WERI-Rb-1 (cell line): ENCODE results near the gene HECTD2.
"Not testable (repeated sequence)": the region's sequence is repeated elsewhere in the genome, so short reads cannot be mapped to it uniquely, and the experiment has no call there.

ENCODE experiments used
- DNase-seq: peaks from one replicate; pipeline ENCODE4 v3.0.0-alpha.2; 2020
- H3K27ac ChIP-seq: fragments of 250-450 bp; sonication (Bioruptor Pico); 2 replicates; pipeline ENCODE4 v1.5.1; 2020; ENCODE audit warnings: mild to moderate bottlenecking, moderate library complexity
- H3K27me3 ChIP-seq: fragments of 250-450 bp; sonication (Bioruptor Pico); 2 replicates; pipeline ENCODE4 v1.5.1; 2021; ENCODE audit warnings: mild to moderate bottlenecking, low read depth, moderate library complexity; ENCODE audit not compliant: insufficient read depth, severe bottlenecking
- H3K36me3 ChIP-seq: fragments of 250-450 bp; sonication (Bioruptor Pico); 2 replicates; pipeline ENCODE4 v1.5.1; 2020; ENCODE audit warnings: mild to moderate bottlenecking, moderate library complexity
- H3K4me3 ChIP-seq: 2 replicates; pipeline ENCODE4 v1.5.1; 2011; ENCODE audit warnings: low read depth, mild to moderate bottlenecking, control low read depth, low read length
- H3K9me3 ChIP-seq: fragments of 250-450 bp; sonication (Bioruptor Pico); 2 replicates; pipeline ENCODE4 v1.5.1; 2021; ENCODE audit warnings: mild to moderate bottlenecking, moderate library complexity; ENCODE audit not compliant: severe bottlenecking
- TF ChIP-seq, protein P1 (sequence below): IDR thresholded peaks from 2 replicates; pipeline ENCODE4 v1.5.1; 2011; ENCODE audit warnings: low read depth, mild to moderate bottlenecking, control low read depth, inconsistent platforms, low read length

Gene HECTD2

DNA sequence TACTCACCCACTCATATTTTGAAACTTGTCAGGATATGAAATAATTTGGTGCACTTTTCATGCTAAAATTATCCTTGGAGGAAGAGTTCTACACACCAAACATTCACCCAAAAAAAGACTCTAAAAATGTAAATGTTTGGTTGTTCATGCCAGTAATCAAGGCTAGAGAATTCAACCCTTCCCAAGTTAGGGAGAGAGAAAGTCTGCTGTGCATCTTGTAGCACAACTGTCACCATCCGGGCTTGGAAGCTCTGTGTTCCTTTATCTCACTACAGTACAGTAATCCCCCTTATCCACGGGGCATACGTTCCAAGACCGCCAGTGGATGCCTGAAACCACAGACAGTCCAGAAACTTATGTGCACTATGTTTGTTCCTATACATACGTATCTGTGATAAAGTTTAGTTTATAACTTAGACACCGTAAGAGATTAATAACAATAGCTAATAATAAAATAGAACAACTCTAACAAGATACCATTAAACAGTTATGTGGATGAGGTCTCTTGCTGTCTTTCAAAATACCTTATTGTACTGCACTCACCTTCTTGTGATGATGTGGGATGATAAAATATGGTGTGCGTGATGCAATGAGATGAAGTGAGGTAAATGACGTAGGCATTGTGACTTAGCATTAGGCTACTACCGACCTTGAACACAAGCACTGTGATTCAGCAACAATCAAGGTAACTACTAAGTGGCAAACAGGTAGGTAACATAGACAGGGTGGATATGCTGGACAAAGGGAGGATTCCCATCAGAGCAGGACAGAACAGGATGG lies 24.6 kb upstream of the HECTD2 start:
- Histone ChIP-seq H3K9me3 (no peaks in the 10 kb centered on the region), H3K27me3 (no peaks in the 10 kb centered on the region), H3K27ac (no peak overlapping the region), H3K36me3 (no peaks in the 10 kb centered on the region), H3K4me3 (no peak overlapping the region)
- TF ChIP-seq, protein P1, sequence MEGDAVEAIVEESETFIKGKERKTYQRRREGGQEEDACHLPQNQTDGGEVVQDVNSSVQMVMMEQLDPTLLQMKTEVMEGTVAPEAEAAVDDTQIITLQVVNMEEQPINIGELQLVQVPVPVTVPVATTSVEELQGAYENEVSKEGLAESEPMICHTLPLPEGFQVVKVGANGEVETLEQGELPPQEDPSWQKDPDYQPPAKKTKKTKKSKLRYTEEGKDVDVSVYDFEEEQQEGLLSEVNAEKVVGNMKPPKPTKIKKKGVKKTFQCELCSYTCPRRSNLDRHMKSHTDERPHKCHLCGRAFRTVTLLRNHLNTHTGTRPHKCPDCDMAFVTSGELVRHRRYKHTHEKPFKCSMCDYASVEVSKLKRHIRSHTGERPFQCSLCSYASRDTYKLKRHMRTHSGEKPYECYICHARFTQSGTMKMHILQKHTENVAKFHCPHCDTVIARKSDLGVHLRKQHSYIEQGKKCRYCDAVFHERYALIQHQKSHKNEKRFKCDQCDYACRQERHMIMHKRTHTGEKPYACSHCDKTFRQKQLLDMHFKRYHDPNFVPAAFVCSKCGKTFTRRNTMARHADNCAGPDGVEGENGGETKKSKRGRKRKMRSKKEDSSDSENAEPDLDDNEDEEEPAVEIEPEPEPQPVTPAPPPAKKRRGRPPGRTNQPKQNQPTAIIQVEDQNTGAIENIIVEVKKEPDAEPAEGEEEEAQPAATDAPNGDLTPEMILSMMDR, result no peak
- no peak for DNase-seq

DNA sequence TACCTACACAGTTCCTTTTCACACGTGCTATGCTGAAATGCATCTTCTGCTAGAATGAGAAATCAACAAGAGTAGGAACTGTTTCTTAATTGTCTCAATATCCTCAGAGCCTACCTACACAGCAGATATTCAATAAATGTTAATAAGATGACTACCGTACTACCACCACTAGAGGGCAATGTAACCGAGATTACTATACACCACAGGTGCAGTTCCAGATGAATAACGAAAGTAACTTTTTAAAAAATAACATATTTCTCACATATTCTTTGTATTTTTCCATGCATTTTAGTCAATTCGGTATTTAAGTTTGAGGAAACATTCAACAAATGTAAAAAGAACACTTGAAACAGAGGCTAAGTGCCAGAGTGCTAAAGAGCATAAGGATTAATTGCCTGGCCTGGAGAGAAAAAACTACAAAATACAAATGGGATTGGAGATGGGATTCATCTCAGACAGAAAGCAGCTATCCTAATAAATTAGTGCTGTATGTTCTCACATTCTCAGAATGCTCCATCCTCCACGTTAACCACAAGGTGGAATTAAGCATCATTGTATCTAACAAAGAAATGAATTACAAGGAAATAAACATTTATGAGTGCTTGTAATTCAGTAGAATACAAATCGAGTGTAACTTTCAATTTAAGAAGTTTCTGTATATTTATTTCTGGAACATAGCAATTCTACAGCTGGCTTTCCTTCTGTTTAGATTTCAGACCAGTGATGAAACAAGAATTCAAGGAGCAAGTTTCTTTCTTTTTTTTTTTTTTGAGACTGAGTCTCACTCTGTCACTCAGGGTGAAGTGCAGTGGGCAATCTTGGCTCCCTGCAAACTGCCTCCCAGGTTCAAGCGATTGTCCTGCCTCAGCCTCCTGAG lies 20.3 kb upstream of the HECTD2 start:
- Histone ChIP-seq H3K36me3 (no peaks in the 10 kb centered on the region), H3K9me3 (no peaks in the 10 kb centered on the region), H3K27ac (no peak overlapping the region), H3K4me3 (no peak overlapping the region), H3K27me3 (no peaks in the 10 kb centered on the region)
- DNase-seq, result no peak
- TF ChIP-seq, protein P1, result 0 out of 2 replicates have a peak, but pooled peaks have one; percentile 14

DNA sequence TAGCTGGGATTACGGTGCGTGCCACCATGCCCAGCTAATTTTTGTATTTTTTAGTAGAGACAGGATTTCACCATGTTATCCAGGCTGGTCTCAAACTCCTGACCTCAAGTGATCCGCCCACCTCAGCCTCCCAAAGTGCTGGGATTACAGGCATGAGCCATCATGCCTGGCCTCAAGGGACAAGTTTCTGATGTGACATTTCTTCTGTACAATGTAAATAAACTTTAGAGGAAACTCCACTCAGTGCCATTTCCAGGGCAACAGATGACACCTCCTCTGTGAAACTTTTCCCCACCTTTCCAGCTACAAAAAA lies 19.7 kb upstream of the HECTD2 start:
- not testable (repeated sequence) for H3K27ac ChIP-seq, H3K36me3 ChIP-seq, DNase-seq, H3K27me3 ChIP-seq, H3K4me3 ChIP-seq, H3K9me3 ChIP-seq

DNA sequence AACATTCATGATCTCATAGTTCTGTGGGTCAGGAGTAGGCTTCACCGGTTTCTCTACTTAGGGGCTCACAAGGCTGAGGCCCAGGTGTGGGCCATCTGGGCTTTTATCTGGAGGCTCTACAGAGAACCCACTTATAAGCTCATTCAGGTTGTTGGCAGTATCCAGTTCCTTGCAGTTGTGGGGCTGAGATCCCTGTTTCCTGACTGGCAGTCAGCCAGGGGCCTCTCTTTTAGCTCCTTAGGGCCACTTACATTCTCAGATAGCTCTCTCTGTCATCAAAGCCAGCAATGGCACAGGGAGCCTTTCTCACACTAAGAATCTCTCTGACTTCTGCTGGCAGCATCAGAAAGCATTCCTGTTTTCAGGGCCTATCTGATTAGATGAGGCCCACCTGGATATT lies 18.2 kb upstream of the HECTD2 start:
- Histone ChIP-seq H3K4me3 (no peak overlapping the region), H3K27me3 (no peaks in the 10 kb centered on the region), H3K36me3 (no peaks in the 10 kb centered on the region), H3K27ac (no peak overlapping the region), H3K9me3 (no peaks in the 10 kb centered on the region)
- TF ChIP-seq, protein P1, result no peak
- no peak for DNase-seq

DNA sequence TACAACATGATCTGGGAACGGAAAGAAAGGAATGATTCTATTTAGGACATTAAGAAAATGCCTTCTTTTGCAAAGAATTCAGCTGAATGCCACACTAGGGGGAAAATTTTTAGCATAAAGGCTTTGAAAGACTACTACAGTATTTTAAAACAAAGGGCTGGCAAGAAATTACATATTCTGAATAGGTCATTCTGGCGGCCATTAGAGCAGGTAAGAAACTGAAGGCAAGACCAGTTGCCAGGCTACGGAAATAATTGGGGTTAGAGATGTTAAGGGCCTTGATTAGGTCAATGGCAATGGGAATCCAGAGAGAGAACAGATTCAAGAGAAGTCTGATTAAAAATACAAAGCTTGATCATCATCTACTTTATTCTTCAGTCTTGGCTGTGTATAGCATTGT lies 3.8 kb upstream of the HECTD2 start:
- TF ChIP-seq, protein P1, result no peak
- DNase-seq, result no peak
- H3K9me3 ChIP-seq, result no peaks in the 10 kb centered on the region
- H3K36me3 ChIP-seq, result peaks cover 9% of the 10 kb centered on the region
- no peak overlapping the region for H3K27ac ChIP-seq
- no peaks in the 10 kb centered on the region for H3K27me3 ChIP-seq
- no peak overlapping the region for H3K4me3 ChIP-seq

DNA sequence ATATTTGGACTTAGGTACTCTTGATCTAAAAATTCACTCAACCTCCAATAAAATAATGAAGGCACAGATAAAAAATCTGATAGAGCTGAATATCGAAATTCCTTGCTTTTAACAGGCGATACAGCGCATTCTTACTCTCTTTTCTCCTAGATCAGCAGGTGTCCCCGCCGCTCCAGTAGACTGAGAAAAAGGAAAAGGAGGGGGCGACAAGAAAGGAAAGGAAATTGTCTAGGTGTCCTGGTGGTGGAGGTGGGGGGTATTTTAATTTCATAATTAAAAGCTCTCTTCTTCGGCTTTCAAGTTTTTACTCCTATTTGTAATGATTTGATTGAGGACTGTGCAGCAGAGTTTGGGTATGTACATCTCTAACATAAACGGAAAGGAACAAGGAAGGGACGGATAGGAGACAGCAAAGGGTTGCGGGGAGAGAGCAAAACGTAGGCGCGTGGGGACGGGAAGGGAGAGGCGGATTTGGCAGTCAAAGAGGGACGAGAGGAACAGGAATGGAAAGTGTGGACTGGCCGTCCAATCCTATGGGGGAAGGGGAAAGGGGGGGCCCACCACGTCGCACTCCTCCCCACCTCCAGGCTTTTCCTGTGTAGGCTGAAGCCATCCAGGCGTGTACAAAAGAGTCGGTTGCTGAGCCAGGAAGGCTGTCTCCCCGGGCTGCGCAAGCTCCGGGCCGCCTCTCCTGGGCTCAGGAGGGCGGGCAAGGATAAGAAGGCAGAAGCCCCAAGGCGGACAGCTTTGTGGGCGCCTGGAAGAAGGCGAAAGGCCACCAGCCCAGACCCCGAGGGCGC lies 875 bp upstream of the HECTD2 start:
- peak; percentile 91 for DNase-seq
- Histone ChIP-seq H3K36me3 (peaks cover 9% of the 10 kb centered on the region), H3K27me3 (no peaks in the 10 kb centered on the region), H3K27ac (peak overlapping the region; percentile 100), H3K9me3 (no peaks in the 10 kb centered on the region), H3K4me3 (peak overlapping the region; percentile 98)
- TF ChIP-seq, protein P1, result no peak
